Trophoblast cell (in vitro differentiated cells and primary cell): ENCODE results near the gene ECD.

Source experiments
- DNase-seq, 2 donors: peaks; one replicate each; pipeline ENCODE4 v3.0.0-alpha.2; 2016
- H2AFZ ChIP-seq: 2 replicates; pipeline ENCODE4 v1.6.1; 2013; ENCODE audit warnings: low read length, moderate library complexity, mild to moderate bottlenecking; ENCODE audit not compliant: insufficient read depth, poor library complexity
- H2AK5ac ChIP-seq: 2 replicates; pipeline ENCODE4 v1.6.1; 2013; ENCODE audit warnings: mild to moderate bottlenecking, low read length
- H2BK120ac ChIP-seq: 2 replicates; pipeline ENCODE4 v1.6.1; 2013; ENCODE audit warnings: low read length, mild to moderate bottlenecking, moderate library complexity; ENCODE audit not compliant: insufficient read depth, poor library complexity
- H2BK12ac ChIP-seq: 2 replicates; pipeline ENCODE4 v1.6.1; 2013; ENCODE audit warnings: mild to moderate bottlenecking, low read length, moderate library complexity
- H2BK5ac ChIP-seq: 2 replicates; pipeline ENCODE4 v1.6.1; 2013; ENCODE audit warnings: low read length, low read depth, moderate library complexity, mild to moderate bottlenecking; ENCODE audit not compliant: poor library complexity
- H3K14ac ChIP-seq: 2 replicates; pipeline ENCODE4 v1.6.1; 2013; ENCODE audit warnings: mild to moderate bottlenecking, low read length
- H3K18ac ChIP-seq: 2 replicates; pipeline ENCODE4 v1.6.1; 2013; ENCODE audit warnings: mild to moderate bottlenecking, low read length
- H3K23ac ChIP-seq: 2 replicates; pipeline ENCODE4 v1.6.1; 2013; ENCODE audit warnings: low read length
- H3K27ac ChIP-seq: 2 replicates; pipeline ENCODE4 v1.5.1; 2013; ENCODE audit warnings: low read depth, mild to moderate bottlenecking, inconsistent platforms, low read length, moderate library complexity
- H3K27me3 ChIP-seq: 2 replicates; pipeline ENCODE4 v1.6.1; 2013; ENCODE audit warnings: inconsistent platforms, mild to moderate bottlenecking, low read length, moderate library complexity; ENCODE audit not compliant: insufficient read depth
- H3K36me3 ChIP-seq, 2 experiments: 1 replicate in 1 of 2; 2 replicates in 1 of 2; pipeline ENCODE4 v1.6.1; 2013; ENCODE audit warnings: low read length in 2 of 2, mild to moderate bottlenecking in 2 of 2, moderate library complexity in 1 of 2; ENCODE audit not compliant: insufficient read depth in 2 of 2, control insufficient read depth in 1 of 2
- H3K4ac ChIP-seq: 2 replicates; pipeline ENCODE4 v1.6.1; 2013; ENCODE audit warnings: low read depth, mild to moderate bottlenecking, low read length, moderate library complexity
- H3K4me1 ChIP-seq, 2 experiments: 1 replicate in 1 of 2; 2 replicates in 1 of 2; pipeline ENCODE4 v1.6.1; 2013; ENCODE audit warnings: low read length in 2 of 2, mild to moderate bottlenecking in 2 of 2, moderate library complexity in 1 of 2; ENCODE audit not compliant: insufficient read depth in 2 of 2, control insufficient read depth in 1 of 2
- H3K4me2 ChIP-seq: 2 replicates; pipeline ENCODE4 v1.6.1; 2013; ENCODE audit warnings: inconsistent platforms, mild to moderate bottlenecking, low read length, moderate library complexity
- H3K4me3 ChIP-seq: 2 replicates; pipeline ENCODE4 v1.5.1; 2013; ENCODE audit warnings: mild to moderate bottlenecking, low read depth, low read length, inconsistent platforms
- H3K79me1 ChIP-seq: one replicate; pipeline ENCODE4 v1.6.1; 2013; ENCODE audit warnings: low read length
- H3K79me2 ChIP-seq: 2 replicates; pipeline ENCODE4 v1.6.1; 2013; ENCODE audit warnings: low read length, mild to moderate bottlenecking; ENCODE audit not compliant: control insufficient read depth, insufficient read depth, poor library complexity
- H3K9ac ChIP-seq: 2 replicates; pipeline ENCODE4 v1.6.1; 2013; ENCODE audit warnings: mild to moderate bottlenecking, low read length
- H3K9me3 ChIP-seq: 2 replicates; pipeline ENCODE4 v1.6.1; 2013; ENCODE audit warnings: low read depth, mild to moderate bottlenecking, control low read depth, inconsistent platforms, low read length; ENCODE audit not compliant: insufficient read depth
- H4K12ac ChIP-seq: 2 replicates; pipeline ENCODE4 v1.6.1; 2013; ENCODE audit warnings: low read depth, mild to moderate bottlenecking, low read length, moderate library complexity
- H4K8ac ChIP-seq: 2 replicates; pipeline ENCODE4 v1.6.1; 2013; ENCODE audit warnings: low read depth, mild to moderate bottlenecking, low read length, moderate library complexity
- H4K91ac ChIP-seq: one replicate; pipeline ENCODE4 v1.6.1; 2013; ENCODE audit warnings: low read depth, mild to moderate bottlenecking, low read length, moderate library complexity
- WGBS: extraction: QIAGEN DNeasy Blood & Tissue Kit; methylation state at CpG from one replicate; pipeline ENCODE4 v1.1.7; 2013; ENCODE audit warnings: missing lambda C conversion rate; ENCODE audit not compliant: insufficient read length, insufficient coverage; ENCODE audit errors: extremely low coverage; 5-methylcytosine and 5-hydroxymethylcytosine counted together

ECD gene

GRCh38 chr10:73093922-73094850, 73.6 kb downstream of the ECD start:
- Histone ChIP-seq H3K4me1 (no peaks in the 10 kb centered on the region), H3K4me3 (no peak overlapping the region), H3K9ac (no peak overlapping the region), H4K8ac (no peak overlapping the region), H3K14ac (no peak overlapping the region), H2BK5ac (no peak overlapping the region), H3K4me2 (peak overlapping the region; percentile 56), H2BK12ac (no peak overlapping the region), H3K36me3 (peaks cover 0 to 7% of the 10 kb centered on the region in 2 experiments), H3K18ac (no peak overlapping the region), H3K4ac (no peak overlapping the region), H3K23ac (no peak overlapping the region), H2BK120ac (no peak overlapping the region), H3K79me1 (peaks cover 11% of the 10 kb centered on the region), H3K27ac (no peak overlapping the region), H3K9me3 (no peaks in the 10 kb centered on the region), H3K27me3 (no peaks in the 10 kb centered on the region), H4K91ac (no peak overlapping the region), H3K79me2 (peaks cover 12% of the 10 kb centered on the region), H2AK5ac (no peak overlapping the region), H4K12ac (no peak overlapping the region), H2AFZ (no peak overlapping the region)
- DNase-seq = no peak
- WGBS = no CpG with 5 or more reads among the region's 2 CpGs

DNA sequence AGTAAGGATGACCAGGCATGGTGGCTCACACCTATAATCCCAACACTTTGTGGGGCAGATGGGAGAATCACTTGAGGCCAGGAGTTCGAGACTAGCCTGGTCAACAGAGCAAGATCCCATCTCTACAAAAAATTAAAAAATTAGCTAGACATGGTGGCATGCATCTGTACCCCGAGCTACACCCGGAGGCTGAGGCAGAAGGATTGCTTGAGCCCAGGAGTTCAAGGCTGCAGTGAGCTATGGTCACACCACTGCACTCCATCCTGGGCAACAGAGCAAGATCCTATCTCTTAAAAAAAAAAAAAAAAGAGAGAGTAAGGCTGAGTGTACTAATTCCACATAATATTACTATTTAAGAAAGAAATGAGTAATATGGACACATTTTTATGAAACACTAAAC, 75.0 kb downstream of the ECD start:
- Histone ChIP-seq H2BK120ac (no peak overlapping the region), H3K18ac (no peak overlapping the region), H3K79me1 (peaks cover 11% of the 10 kb centered on the region), H3K14ac (no peak overlapping the region), H3K36me3 (peaks cover 0 to 7% of the 10 kb centered on the region in 2 experiments), H3K4me2 (no peak overlapping the region), H3K4me3 (no peak overlapping the region), H2BK5ac (no peak overlapping the region), H2AK5ac (no peak overlapping the region), H3K9ac (no peak overlapping the region), H3K79me2 (peaks cover 12% of the 10 kb centered on the region), H4K12ac (no peak overlapping the region), H3K27me3 (no peaks in the 10 kb centered on the region), H3K27ac (no peak overlapping the region), H2BK12ac (no peak overlapping the region), H4K8ac (no peak overlapping the region), H2AFZ (no peak overlapping the region), H3K23ac (no peak overlapping the region), H3K4ac (peak overlapping the region; percentile 93), H3K4me1 (no peaks in the 10 kb centered on the region), H3K9me3 (no peaks in the 10 kb centered on the region), H4K91ac (no peak overlapping the region)
- no CpG with 5 or more reads among the region's 3 CpGs for WGBS
- DNase-seq = no peak

- H4K91ac ChIP-seq = no peak overlapping the region
- DNase-seq = no peak
- H3K9me3 ChIP-seq = no peaks in the 10 kb centered on the region
- no peak overlapping the region for H3K23ac ChIP-seq
- H2BK12ac ChIP-seq = no peak overlapping the region
- H3K14ac ChIP-seq = no peak overlapping the region
- H3K4me1 ChIP-seq = no peaks in the 10 kb centered on the region
- peaks cover 0 to 7% of the 10 kb centered on the region in 2 experiments for H3K36me3 ChIP-seq
- no peak overlapping the region for H3K27ac ChIP-seq
- H4K8ac ChIP-seq = no peak overlapping the region
- no peak overlapping the region for H3K18ac ChIP-seq
- H3K9ac ChIP-seq = no peak overlapping the region
- H3K4me2 ChIP-seq = no peak overlapping the region
- H3K4ac ChIP-seq = no peak overlapping the region
- no peak overlapping the region for H2BK120ac ChIP-seq
- no peak overlapping the region for H2AFZ ChIP-seq
- peaks cover 4% of the 10 kb centered on the region for H3K79me2 ChIP-seq
- H4K12ac ChIP-seq = no peak overlapping the region
- no peak overlapping the region for H3K4me3 ChIP-seq
- H2AK5ac ChIP-seq = no peak overlapping the region
- no peaks in the 10 kb centered on the region for H3K79me1 ChIP-seq
- no peaks in the 10 kb centered on the region for H3K27me3 ChIP-seq
- no peak overlapping the region for H2BK5ac ChIP-seq
Measured at GRCh38 chr10:73088304-73088703, 79.5 kb downstream of the ECD start.

DNA sequence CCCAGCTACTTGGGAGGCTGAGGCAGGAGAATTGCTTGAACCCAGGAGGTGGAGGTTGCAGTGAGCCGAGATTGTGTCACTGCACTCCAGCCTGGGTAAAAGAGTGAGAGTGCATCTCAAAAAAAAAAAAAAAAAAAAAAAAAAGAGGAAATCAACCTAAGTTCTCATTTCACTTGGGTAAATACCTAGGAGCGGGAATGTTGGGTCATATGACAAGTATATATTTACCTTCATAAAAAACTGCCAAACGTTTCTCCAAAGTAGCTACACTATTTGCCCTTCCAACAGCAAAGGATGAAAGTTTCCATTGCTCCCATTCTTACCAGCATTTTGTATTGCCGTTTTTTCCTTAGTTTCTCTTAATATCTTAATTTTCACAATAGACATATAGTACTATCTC, 81.0 kb downstream of the ECD start:
- Histone ChIP-seq H3K27me3 (no peaks in the 10 kb centered on the region), H2BK12ac (no peak overlapping the region), H4K12ac (no peak overlapping the region), H3K79me1 (no peaks in the 10 kb centered on the region), H3K4ac (no peak overlapping the region), H3K18ac (no peak overlapping the region), H3K14ac (no peak overlapping the region), H3K4me1 (no peaks in the 10 kb centered on the region), H3K9ac (no peak overlapping the region), H3K36me3 (peaks cover 0 to 4% of the 10 kb centered on the region in 2 experiments), H2AK5ac (no peak overlapping the region), H3K9me3 (no peaks in the 10 kb centered on the region), H4K8ac (no peak overlapping the region), H3K4me3 (no peak overlapping the region), H4K91ac (no peak overlapping the region), H3K79me2 (peaks cover 4% of the 10 kb centered on the region), H3K27ac (no peak overlapping the region), H2BK120ac (no peak overlapping the region), H2AFZ (no peak overlapping the region), H2BK5ac (no peak overlapping the region), H3K23ac (no peak overlapping the region), H3K4me2 (no peak overlapping the region)
- WGBS = no CpG with 5 or more reads among the region's 4 CpGs
- DNase-seq = no peak
